HG02884 (cell line): ENCODE results near the gene DUSP15.
"Not testable (repeated sequence)": the region's sequence is repeated elsewhere in the genome, so short reads cannot be mapped to it uniquely, and the experiment has no call there.

ENCODE experiments used
- ATAC-seq: cut with Tn5 transposase; IDR thresholded peaks from one replicate; pipeline ENCODE4 v1.9.1; 2021; ENCODE audit warnings: mild to moderate bottlenecking, moderate library complexity; ENCODE audit not compliant: unreplicated experiment

The DUSP15 gene, protein sequence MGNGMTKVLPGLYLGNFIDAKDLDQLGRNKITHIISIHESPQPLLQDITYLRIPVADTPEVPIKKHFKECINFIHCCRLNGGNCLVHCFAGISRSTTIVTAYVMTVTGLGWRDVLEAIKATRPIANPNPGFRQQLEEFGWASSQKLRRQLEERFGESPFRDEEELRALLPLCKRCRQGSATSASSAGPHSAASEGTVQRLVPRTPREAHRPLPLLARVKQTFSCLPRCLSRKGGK

DNA sequence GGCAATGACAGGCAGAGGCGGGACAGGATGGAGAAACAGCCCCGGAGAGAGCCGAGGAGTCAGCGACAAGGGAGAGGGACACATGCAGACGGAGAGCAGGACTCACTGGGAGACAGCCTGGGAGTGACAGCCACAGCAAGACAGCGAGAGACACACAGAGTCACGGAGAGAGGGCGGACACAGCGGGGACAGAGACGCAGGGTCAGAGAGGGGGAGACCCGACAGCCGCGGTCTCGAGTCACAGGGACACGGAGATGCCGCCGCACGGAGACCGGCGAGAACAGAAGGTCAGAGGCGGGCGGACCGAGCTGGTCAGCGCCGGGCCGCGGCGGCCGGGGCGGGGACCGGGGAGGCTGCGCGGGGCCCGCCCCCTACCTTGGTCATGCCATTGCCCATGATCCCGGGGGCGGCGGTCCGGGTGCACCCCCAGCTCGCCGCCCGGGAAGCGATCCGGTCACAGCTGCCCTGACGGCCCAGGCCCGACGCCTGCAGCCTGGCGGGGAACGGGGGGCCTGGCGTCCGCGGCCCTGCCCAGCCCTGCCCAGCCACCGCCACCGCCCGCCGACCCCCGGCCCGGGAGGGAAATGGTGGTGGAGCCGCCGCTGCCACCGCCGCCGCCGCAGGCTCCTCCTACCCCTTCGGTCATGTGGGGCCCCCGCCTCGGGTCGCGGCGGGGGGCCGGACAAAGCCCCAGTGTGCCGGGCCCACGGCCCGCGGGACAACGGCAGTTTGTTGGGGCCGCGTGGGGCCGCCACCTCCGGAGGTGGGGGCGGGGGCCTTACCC lies at the start of gene DUSP15, which contains the start of gene TTLL9:
TSS of gene DUSP15 (minus strand) at position 586 of the 784 bp plus-strand sequence. CDS start at position 396, 190 bp downstream.
TSS of gene TTLL9 (plus strand) at position 693 of the 784 bp plus-strand sequence. CDS start 493 bp downstream, outside the sequence.
- no peak for ATAC-seq

DNA sequence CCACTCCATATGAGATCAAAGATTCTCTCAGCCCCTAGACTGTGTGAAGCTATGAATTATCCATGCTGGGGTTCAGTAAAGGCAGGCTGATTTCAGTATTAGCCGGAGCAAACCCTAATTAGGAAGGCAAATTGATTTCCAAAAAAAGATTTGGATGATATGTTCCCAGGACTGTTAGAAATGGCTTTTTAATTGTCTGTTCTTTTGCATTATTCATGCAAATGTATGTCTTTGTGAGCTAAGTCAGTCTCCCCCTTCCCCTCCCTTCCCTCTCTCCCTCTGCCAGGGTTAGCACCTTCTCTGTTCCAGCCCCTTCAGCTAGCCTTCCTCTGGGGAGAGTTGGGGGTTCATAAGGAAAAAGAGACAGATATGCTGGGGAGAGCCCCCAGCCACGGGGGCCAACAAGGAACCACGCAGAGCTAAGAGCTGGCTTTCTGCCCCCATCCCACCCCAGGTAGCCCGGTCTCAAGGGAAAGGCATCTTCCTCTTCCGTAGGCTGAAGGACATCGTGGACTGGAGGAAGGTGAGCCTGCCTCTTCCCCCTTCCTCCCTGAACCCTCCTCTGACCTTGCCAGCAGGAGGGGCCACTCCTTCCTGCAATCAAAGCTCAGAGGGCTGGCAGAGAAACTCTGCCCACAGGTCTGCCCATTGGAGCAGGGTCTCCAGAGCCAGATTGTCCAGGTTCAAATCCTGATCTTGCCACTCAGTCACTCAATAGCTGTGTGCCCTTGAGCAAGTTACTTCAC lies 49.3 kb upstream of the DUSP15 start:
- no peak for ATAC-seq

DNA sequence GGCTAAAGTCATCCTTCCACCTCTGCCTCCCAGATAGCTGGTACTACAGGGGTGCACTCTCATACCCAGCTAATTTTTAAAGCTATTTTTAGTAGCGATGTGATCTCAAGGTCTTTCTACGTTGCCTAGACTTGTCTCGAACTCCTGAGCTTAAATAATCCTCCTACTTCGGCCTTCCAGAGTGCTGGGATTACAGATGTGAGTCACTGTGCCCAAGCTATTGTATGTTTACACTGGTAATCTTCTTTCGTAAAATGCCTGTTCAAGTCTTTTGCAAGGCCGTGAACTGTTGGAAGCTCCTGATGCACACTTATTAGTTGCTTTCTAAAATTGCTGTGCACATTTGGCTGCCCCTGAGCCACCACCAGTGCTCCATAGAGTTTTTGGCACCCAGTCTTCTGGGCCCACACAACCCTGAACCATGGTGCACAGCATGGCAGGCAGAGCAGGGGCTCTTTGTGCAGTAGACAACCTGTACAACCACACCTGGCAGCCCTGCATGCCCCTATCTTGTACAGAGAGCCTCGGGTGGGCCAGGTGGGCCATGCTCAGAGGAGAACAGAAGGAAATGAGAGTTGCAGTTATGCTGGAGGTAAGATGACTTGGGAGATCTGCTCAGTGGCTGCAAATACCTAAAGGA lies 48.3 kb upstream of the DUSP15 start:
- ATAC-seq: no peak

DNA sequence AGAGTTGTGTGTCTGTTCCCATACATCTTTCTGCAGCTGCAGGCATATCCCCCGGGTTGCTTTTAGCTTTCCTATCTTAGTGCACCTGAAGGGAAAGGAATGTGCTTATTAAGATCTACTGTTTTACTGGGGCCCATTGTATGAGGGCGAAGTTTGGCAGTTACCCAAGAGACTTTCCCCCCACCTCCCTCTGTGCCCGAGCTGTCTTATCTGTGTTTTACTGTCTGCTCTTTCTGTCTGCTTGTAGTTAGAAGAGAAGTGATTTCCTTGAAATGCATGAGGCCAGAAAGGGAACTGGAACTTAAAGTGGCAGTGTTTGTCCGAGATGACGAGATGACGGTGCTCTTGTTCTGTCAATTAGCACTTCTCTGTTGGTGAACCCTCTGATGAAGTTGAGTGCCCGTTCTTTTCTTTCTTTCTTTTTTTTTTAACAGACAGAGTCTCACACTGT lies 47.7 kb upstream of the DUSP15 start:
- not testable (repeated sequence) for ATAC-seq

DNA sequence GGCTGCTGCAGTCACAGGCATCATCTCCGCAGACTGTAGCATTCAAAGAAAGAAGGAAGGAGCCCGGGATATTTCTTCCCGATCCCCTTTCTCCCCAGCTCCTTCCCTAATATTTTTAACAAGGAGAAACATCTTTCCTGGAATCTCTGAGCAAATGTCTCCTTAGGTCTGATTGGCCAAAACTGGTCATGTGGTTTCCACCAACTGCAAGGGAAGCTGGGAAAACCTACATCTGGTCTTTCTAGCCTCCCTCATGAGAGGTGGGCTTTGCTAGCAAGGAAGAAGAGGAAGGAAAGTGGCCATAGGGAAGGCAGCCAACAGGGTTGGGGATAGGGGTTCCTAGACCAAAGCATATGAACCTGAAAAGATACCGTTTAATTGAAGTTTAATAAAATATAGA lies 46.4 kb upstream of the DUSP15 start:
- ATAC-seq: no peak

DNA sequence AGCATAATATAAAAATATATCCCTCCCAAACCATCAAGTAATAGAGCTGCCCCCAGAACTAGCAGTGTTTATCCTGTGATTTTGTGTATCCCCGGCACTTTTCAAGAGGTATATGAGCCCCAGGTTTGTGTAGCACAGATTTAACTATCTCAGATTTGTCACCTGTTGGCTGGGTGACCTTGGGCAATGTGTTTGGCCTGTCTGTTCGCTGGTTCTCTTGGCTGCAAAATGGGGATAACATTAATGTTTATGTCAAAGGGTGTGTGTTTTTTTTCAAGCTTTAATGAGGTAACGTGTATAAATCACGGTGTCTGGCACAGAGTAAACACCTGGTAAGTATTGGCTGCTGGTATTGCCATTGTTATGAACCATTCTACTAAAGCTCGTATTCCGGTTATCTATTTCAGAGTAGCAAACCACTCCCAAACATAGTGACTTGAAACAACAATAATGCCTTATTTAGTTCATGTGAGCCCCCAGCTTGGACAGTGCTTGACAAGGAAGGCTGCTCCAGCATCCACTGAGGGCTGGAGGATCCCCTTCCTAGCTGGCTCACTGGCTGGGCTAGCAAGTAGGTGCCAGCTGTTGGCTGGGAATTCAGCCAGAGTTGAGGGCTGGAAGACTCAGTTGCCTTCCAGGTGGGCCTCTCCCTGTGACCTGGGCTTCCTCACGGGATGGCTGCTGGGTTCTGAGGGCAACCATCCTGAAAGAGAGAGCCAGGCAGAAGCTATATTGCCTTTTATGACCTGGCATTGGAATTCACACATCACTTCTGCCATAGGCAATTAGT lies 45.4 kb upstream of the DUSP15 start:
- no peak for ATAC-seq

DNA sequence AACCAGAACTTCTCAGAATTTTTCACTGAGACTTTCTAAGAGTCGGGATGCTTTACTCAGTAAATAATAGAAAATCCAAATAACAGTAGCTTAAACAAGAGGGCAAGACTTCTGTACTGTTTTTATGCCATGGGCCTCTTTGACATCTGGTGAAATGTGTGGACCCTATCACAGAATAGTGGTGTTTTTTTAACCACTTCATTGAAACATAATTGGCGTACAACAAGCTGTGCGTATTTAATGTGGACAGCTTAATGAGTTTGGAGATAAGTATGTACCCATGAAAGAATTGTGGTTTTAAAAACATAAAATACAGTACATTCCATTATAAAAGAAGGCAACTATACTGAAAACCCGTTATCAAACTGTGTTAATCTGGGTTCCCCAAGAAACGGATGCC lies 43.8 kb upstream of the DUSP15 start:
- ATAC-seq: no peak

DNA sequence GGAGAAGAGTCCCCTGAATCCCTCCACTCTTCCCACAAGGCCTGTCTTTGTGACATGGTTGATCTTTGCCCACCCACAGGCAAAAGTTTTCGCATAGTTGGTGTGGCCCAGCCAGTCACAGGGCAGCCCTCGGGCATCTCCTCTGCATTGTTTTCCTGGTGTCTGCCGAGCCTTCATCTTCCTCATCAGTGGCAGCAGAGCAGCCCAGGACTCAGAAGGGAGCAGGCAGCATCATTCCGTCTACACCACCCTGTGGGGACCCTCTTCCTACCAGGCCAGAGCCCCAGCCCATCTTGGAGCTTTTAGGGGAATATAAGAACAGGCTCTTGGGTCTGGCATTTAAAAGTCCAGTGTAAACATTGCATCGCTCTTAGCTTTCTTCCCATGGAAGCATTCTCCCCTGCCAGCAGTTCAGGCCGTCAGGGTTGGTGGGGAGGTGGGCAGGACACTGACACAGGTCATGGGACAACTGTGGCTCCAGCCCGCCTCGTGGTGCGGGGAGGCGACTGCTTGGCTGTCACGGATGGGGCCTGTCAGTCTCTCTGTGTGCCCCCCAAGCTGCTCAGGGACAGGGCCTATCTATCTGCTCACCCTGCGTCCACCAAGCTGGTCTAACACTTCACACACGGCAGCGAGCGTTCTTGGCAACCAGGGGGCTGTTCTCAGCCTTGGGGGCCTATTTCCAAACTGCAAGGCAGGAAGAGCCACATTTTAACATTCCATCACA lies 43.3 kb upstream of the DUSP15 start:
- ATAC-seq: no peak

DNA sequence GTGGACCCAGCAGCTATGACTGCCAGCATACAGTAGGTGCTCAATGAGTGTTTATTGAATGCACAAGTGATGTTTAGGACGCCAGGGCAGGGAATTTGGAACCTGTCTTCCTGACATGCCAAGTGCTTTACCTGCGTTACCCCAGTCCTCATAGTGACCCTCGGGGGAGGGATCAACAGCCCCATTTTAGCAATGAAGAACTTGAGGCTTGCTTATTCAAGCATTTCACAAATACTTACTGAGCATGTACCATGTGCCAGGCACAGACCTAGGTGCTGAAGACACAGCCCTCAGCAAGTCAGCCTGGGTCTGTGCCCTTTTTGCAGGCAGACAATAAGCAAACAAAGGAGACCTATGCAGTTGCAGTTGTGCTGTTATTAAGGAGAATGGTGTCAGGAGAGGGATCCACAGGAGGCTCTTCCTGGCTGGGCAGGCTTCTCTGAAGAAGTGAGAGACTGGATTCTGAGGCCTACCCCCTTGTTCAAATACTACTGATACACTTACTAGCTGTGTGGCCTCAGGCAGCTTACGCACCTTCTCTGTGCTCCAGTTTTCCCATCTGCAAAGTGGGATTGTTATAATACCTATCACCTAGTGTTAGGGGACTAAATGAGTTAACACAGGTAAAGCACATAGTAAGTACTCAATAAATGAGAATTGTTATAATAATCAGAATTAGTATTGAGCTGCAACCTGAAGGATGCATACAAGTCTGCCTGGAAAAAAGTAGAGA lies 39.9 kb upstream of the DUSP15 start:
- no peak for ATAC-seq

DNA sequence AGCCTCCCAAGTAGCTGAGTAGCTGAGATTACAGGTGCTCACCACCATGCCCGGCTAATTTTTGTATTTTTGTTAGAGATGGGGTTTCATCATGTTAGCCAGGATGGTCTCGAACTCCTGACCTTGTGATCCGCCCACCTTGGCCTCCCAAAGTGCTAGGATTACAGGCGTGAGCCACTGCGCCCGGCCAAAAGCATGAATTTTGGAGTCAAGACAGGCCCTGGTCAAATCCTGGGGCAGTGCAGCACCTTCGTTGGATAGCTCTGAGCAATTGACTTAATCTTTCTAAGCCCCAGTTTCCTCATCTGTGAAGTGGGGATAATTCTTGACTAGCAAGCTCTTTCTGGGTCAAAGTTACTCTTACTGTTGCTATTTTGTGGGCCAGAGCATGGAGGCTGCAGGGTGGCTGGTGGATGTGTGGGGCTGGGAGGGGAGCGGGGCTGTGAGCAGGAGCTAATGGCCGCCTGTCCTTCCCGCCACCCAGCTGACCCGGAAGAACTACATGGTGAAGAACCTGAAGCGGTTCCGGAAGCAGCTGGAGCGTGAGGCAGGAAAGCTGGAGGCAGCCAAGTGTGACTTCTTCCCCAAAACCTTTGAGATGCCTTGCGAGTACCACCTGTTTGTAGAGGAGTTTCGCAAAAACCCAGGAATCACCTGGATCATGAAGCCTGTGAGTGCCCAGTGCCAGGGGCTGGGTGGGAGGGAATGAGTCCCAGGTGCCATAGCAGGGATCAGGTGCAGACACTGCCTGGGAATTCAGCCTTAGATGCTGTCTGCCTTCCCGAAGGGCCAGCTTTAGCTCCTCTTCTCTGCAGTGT lies 39.1 kb upstream of the DUSP15 start:
- ATAC-seq: no peak

DNA sequence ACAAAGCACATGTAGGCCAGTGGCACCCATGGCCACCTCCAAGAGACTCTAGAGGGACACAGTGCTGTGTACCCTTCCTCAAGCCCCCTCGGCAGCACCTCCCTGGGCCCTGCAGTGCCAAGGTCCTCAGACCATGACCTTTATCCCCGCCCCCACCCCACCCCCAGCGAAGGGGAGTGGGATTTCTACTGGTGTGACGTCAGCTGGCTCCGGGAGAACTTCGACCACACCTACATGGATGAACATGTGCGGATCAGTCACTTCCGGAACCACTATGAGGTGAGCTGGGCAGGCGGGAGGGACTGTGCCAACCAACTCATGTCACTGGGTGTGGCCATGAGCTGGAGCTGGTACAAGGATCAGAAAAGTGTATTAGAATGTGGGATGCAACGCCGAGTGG lies 38.1 kb upstream of the DUSP15 start:
- ATAC-seq: no peak

DNA sequence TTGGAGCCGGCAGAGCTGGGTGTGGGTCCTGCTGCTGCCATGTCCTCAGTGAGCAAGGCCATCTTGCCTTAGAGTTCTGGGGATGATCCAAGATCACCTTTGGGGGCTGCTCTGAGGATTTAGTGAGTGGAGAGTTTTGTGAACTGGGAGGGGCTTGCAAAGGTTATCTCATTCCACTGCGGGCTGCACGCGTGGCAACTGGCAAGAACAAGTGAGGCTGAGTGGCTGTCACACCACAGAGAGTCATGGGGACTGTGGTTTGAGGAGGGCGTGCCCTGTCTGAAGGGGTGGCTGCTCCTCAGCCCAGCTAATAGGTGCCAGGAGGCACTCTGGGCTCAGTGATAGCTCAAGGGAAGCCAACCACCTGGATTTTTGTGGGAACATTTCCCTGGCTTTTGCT lies 37.7 kb upstream of the DUSP15 start:
- no peak for ATAC-seq

DNA sequence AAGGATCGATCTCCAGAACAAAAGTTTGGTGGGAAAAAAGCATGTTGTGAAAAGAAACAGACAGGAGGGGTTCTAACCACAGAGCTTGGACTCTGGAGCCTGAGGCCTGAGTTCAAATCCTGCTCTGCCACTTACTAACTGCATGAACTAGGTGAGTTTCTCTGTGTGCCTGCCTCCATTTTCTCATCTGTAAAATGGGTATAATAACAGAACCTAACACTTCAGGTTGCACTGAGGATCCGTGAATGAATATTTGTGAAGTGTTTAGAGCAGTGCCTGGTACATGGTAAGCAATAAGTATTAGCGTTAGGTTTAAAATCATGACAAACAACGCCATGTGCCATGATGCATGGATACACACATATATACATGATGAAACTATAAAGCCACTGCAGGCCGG lies 36.7 kb upstream of the DUSP15 start:
- no peak for ATAC-seq

DNA sequence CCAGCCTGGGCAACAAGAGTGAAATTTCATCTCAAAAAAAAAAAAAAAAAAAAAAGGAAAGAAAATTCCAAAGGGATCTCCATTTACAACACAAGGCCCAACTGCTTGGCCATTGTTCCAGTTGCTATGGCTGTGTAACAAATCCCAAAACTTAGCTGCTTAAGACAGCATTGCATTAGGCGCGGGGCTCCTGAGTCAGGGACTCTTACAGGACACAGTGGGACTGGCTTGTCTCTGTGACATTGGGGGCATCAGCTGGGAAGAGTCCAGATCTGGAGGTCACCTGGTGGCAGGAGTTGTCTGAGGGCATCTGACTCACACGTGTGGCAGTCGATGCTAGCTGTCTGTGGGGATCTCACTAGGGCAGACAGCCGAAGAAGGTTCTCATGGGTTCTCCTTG lies 35.7 kb upstream of the DUSP15 start:
- ATAC-seq: no peak

DNA sequence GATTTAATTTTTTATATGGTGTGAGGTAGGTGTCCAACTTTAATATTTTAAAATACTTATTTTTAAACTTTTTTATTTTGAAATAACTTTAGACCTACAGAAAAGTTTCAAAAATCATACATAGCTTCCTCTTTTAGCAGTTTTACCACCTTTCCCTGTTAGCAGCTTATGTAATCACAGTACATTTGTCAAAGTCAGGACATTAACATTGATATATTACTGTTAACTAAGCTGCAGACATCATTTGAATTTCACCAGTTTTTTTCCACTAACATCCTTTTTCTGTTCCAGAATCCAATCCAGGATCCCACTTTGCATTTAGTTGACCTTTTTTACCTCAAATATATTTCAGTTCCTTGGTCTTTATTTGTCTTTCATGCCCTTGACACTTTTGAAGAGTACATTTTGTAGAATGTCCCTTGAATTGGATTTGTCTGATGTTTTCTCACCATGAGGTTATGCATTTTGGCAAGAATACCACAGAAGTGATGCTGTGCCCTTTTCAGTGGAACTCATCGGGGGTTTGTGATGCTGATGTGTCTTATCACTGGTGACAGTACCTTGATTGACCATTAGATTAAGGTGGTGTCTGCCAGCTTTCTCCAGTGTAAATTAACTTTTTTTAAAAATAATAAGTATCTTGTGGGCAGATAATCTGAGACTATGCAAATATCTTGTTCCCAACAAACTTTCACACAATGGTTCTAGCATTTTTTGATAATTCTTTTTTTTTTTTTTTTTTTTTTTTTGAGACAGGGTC lies 33.5 kb upstream of the DUSP15 start:
- ATAC-seq: no peak

DNA sequence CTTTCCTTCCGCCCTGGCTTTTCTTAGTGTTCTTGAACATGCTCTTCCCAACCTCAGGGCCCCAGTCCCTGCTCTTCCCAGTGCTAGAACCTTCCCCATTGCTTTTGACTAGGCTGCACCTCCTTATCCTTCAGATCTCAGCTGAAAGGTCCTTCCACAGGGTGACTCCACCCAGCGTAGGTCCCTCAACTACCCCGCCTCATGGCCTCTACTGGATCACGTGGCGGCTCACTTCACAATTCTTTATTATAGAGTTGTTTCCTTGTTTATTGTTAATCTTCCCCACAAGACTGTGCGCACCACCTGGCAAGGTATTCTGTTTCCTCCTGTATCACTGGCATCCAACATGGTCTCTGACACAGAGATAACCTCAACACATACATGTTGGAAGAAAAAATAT lies 31.3 kb upstream of the DUSP15 start:
- no peak for ATAC-seq

DNA sequence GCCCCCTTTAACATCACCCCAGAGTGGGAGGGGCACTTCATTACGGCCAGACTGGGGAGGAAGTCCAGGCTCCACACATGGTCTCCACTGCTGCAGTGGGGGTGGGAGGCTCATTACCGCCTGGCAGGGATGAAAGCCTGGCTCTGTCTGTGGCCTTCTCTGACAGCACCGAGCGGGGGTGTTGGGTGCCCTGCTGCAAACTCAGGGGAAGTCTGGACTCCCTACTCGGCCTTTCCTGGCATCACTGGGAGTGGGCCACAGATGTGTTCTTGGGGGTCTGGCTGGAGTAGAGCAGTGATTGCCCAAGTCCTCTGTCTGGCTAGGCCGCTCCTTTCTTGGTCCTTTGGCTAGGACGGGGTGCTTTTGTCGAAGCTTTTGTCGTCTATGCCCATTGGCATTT lies 27.2 kb upstream of the DUSP15 start:
- no peak for ATAC-seq
